ENCODE measurements around the gene PHACTR1.

DNA sequence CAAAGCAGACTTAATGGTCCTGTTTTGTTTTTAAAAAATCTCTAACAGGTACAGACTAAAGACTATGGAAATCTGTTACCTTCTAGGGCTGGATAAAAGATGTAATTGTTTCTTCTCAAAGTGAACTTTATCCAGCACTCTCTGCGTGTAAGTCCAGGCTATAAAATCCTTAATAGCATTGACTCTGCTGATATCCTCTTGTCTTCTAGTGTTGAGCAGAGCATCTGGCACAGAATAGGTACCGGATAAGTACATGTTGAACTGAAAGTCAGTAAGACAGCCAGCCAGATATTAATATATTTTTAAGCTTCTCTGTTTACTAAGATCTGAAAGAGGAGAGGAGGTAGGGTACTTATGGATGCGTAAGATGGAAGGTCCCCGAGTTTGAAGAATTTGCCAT, 349.5 kb downstream of the PHACTR1 start:
- TF ChIP-seq POLR2AphosphoS5 (IDR thresholded peaks at IDR 0.05; ENCODE audit: low read depth, low read length) (no peak), POLR2A (IDR thresholded peaks at IDR 0.05; ENCODE audit: low read depth, low read length) (no peak)

Data from GM12892 (cell line).